HUES6 (cell line): Measurements from ENCODE around the gene OR2T8.
"Not testable (repeated sequence)": the region's sequence is repeated elsewhere in the genome, so short reads cannot be mapped to it uniquely, and the experiment has no call there.

Source experiments
- H3K27ac ChIP-seq: 2 replicates; pipeline ENCODE4 v1.7.0; 2013; ENCODE audit warnings: low read depth, mild to moderate bottlenecking, low read length, inconsistent platforms
- H3K27me3 ChIP-seq: 2 replicates; pipeline ENCODE4 v1.6.1; 2013; ENCODE audit warnings: low read length; ENCODE audit not compliant: control insufficient read depth, insufficient read depth
- H3K36me3 ChIP-seq: 2 replicates; pipeline ENCODE4 v1.6.1; 2013; ENCODE audit warnings: low read length; ENCODE audit not compliant: control insufficient read depth, insufficient read depth
- H3K4me1 ChIP-seq: 2 replicates; pipeline ENCODE4 v1.6.1; 2013; ENCODE audit warnings: low read length; ENCODE audit not compliant: control insufficient read depth, insufficient read depth
- H3K4me3 ChIP-seq: 2 replicates; pipeline ENCODE4 v1.5.1; 2013; ENCODE audit warnings: low read depth, low read length
- H3K9ac ChIP-seq: one replicate; pipeline ENCODE4 v1.6.1; 2013; ENCODE audit warnings: mild to moderate bottlenecking, low read length
- H3K9me3 ChIP-seq: 2 replicates; pipeline ENCODE4 v1.6.1; 2013; ENCODE audit warnings: low read depth, low read length; ENCODE audit not compliant: control insufficient read depth, insufficient read depth

Gene OR2T8

GRCh38 chr1:247914941-247915662, 5.0 kb upstream of the OR2T8 start:
- Histone ChIP-seq H3K36me3 (no peaks in the 10 kb centered on the region), H3K27ac (no peak overlapping the region), H3K9me3 (peaks cover 38% of the 10 kb centered on the region), H3K27me3 (no peaks in the 10 kb centered on the region), H3K4me3 (no peak overlapping the region), H3K9ac (no peak overlapping the region), H3K4me1 (no peaks in the 10 kb centered on the region)

GRCh38 chr1:247923941-247924340, 3.9 kb downstream of the OR2T8 start:
- H3K4me3 ChIP-seq = no peak overlapping the region
- H3K27me3 ChIP-seq = no peaks in the 10 kb centered on the region; the same call in 1 of the 2 replicates
- no peaks in the 10 kb centered on the region for H3K36me3 ChIP-seq
- H3K4me1 ChIP-seq = no peaks in the 10 kb centered on the region
- H3K9me3 ChIP-seq = peaks cover 11% of the 10 kb centered on the region; the same call in 1 of the 2 replicates
- no peak overlapping the region for H3K9ac ChIP-seq
- H3K27ac ChIP-seq = no peak overlapping the region

- H3K27me3 ChIP-seq = no peaks in the 10 kb centered on the region; the same call in 1 of the 2 replicates
- no peak within 1 kb of the TSS for H3K27ac ChIP-seq
- H3K4me3 ChIP-seq = no peak within 1 kb of the TSS
- no peaks in the 10 kb centered on the region for H3K4me1 ChIP-seq
- no peak within 1 kb of the TSS for H3K9ac ChIP-seq
- H3K9me3 ChIP-seq = peaks cover 7% of the 10 kb centered on the region; the same call in 1 of the 2 replicates
- H3K36me3 ChIP-seq = no peaks in the 10 kb centered on the region
Measured at GRCh38 chr1:247924868-247925267, 4.8 kb downstream of the OR2T8 start, which contains the start of gene OR2AJ1. TSS of gene OR2AJ1 (plus strand) at chr1:247924889. CDS start at chr1:247933769, 8,880 bp downstream.

GRCh38 chr1:247933989-247934388, 13.9 kb downstream of the OR2T8 start:
- H3K9ac ChIP-seq = no peak overlapping the region
- H3K4me3 ChIP-seq = no peak overlapping the region
- H3K9me3 ChIP-seq = peaks cover 29% of the 10 kb centered on the region
- no peaks in the 10 kb centered on the region; the same call in 1 of the 2 replicates for H3K27me3 ChIP-seq
- H3K4me1 ChIP-seq = no peaks in the 10 kb centered on the region
- no peaks in the 10 kb centered on the region for H3K36me3 ChIP-seq
- H3K27ac ChIP-seq = no peak overlapping the region

- Histone ChIP-seq H3K4me1 (no peaks in the 10 kb centered on the region), H3K27ac (no peak overlapping the region), H3K36me3 (no peaks in the 10 kb centered on the region), H3K9me3 (peaks cover 31% of the 10 kb centered on the region), H3K9ac (no peak overlapping the region), H3K27me3 (peaks cover 3% of the 10 kb centered on the region; the same call in 1 of the 2 replicates), H3K4me3 (no peak overlapping the region)
Measured at GRCh38 chr1:247935781-247936180, 15.7 kb downstream of the OR2T8 start.

GRCh38 chr1:247936415-247936814, 16.4 kb downstream of the OR2T8 start:
- Histone ChIP-seq H3K27ac (no peak overlapping the region), H3K9ac (no peak overlapping the region), H3K4me1 (no peaks in the 10 kb centered on the region), H3K27me3 (peaks cover 3% of the 10 kb centered on the region; the same call in 1 of the 2 replicates), H3K9me3 (peaks cover 32% of the 10 kb centered on the region), H3K4me3 (no peak overlapping the region), H3K36me3 (no peaks in the 10 kb centered on the region)

- not testable (repeated sequence) for H3K36me3 ChIP-seq, H3K4me1 ChIP-seq, H3K27me3 ChIP-seq, H3K27ac ChIP-seq
- peaks cover 32% of the 10 kb centered on the region for H3K9me3 ChIP-seq
- H3K9ac ChIP-seq = peak overlapping the region; percentile 61
- peak overlapping the region; percentile 80 for H3K4me3 ChIP-seq
Measured at GRCh38 chr1:247936965-247937734, 17.1 kb downstream of the OR2T8 start.

- Histone ChIP-seq H3K4me3 (no peak overlapping the region), H3K27me3 (peaks cover 3% of the 10 kb centered on the region; the same call in 1 of the 2 replicates), H3K27ac (no peak overlapping the region), H3K36me3 (no peaks in the 10 kb centered on the region), H3K4me1 (no peaks in the 10 kb centered on the region), H3K9me3 (peaks cover 19% of the 10 kb centered on the region; the same call in 1 of the 2 replicates), H3K9ac (no peak overlapping the region)
Measured at GRCh38 chr1:247942624-247943023, 22.6 kb downstream of the OR2T8 start.

- H3K4me1 ChIP-seq = no peaks in the 10 kb centered on the region
- H3K27me3 ChIP-seq = no peaks in the 10 kb centered on the region
- no peaks in the 10 kb centered on the region for H3K36me3 ChIP-seq
- no peak within 1 kb of the TSS for H3K4me3 ChIP-seq
- no peak within 1 kb of the TSS for H3K27ac ChIP-seq
- H3K9me3 ChIP-seq = peaks cover 27% of the 10 kb centered on the region; the same call in 1 of the 2 replicates
- H3K9ac ChIP-seq = no peak within 1 kb of the TSS
Measured at GRCh38 chr1:247948558-247948957, 28.5 kb downstream of the OR2T8 start, which contains the start of gene OR2L8. TSS of gene OR2L8 (plus strand) at chr1:247948858. CDS start at chr1:247948858, 0 bp downstream.

- H3K27me3 ChIP-seq = no peaks in the 10 kb centered on the region
- H3K9me3 ChIP-seq = peaks cover 15% of the 10 kb centered on the region; the same call in 1 of the 2 replicates
- no peaks in the 10 kb centered on the region for H3K36me3 ChIP-seq
- H3K4me3 ChIP-seq = no peak overlapping the region
- no peak overlapping the region for H3K27ac ChIP-seq
- H3K4me1 ChIP-seq = no peaks in the 10 kb centered on the region
- no peak overlapping the region for H3K9ac ChIP-seq
Measured at GRCh38 chr1:247953408-247953807, 33.4 kb downstream of the OR2T8 start.

GRCh38 chr1:247961791-247962190, 41.7 kb downstream of the OR2T8 start:
- H3K9me3 ChIP-seq = peaks cover 19% of the 10 kb centered on the region; the same call in 1 of the 2 replicates
- no peaks in the 10 kb centered on the region for H3K4me1 ChIP-seq
- no peaks in the 10 kb centered on the region for H3K36me3 ChIP-seq
- H3K27ac ChIP-seq = no peak overlapping the region
- H3K27me3 ChIP-seq = no peaks in the 10 kb centered on the region
- H3K4me3 ChIP-seq = no peak overlapping the region
- H3K9ac ChIP-seq = no peak overlapping the region
